ENCODE measurements around the gene CD300LF. TPM values are rescaled to one million over a fixed set of nuclear protein-coding genes. Genes with fewer than 3 reads are reported as not detected.

CD300LF gene
- total RNA-seq, 1 experiment from 2014 or later: not detected

DNA sequence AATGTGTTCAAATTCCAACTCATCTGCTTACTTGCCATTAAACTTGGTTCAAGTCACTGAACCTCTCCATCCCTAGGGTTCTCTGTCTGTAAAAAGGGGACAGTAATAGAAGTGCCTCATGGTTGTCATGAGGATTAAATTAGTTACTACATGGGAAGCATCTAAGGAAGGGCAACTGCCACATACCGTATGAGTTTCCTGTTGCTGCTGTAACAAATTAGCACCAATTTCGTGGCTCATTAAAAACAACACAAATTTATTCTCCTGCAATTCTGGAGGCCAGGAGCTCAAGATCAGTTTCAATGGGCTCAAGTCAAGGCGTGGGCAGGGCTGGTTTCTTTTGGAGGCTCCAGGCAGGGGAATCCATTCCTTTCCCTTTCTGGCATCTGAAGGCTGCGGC, 18.6 kb downstream of the CD300LF start:
- Histone ChIP-seq H2AK5ac (ENCODE audit: insufficient read length, low read length) (no peak overlapping the region), H3K18ac (ENCODE audit: insufficient read length, low read depth, low read length) (no peak overlapping the region), H2BK15ac (ENCODE audit: low read depth, low read length) (no peak overlapping the region), H2BK20ac (ENCODE audit: low read depth, low read length, poor library complexity, severe bottlenecking) (no peak overlapping the region), H3T11ph (ENCODE audit: low read length) (no peak overlapping the region), H3K27me3 (ENCODE audit: insufficient read depth, low read length) (no peaks in the 10 kb centered on the region), H2BK5ac (ENCODE audit: insufficient read length, low read length) (no peak overlapping the region), H3K14ac (ENCODE audit: insufficient read depth, low read length) (no peak overlapping the region), H3K4ac (ENCODE audit: low read depth, low read length) (no peak overlapping the region), H3K79me2 (ENCODE audit: insufficient read depth, low read length) (no peaks in the 10 kb centered on the region), H3K23ac (ENCODE audit: insufficient read length, low read depth, low read length) (no peak overlapping the region), H3K23me2 (ENCODE audit: insufficient read length, low read depth, low read length, poor library complexity, severe bottlenecking) (no peaks in the 10 kb centered on the region), H3K9ac (ENCODE audit: extremely low read depth, insufficient read length, low read length) (no peak overlapping the region), H3K27ac (ENCODE audit: insufficient read length, low read depth, low read length) (no peak overlapping the region), H3K79me1 (ENCODE audit: insufficient read depth, low read depth, low read length, poor library complexity, severe bottlenecking) (no peaks in the 10 kb centered on the region), H3K4me2 (ENCODE audit: insufficient read depth, insufficient read length, low read length) (no peak overlapping the region), H4K8ac (replicated peaks; ENCODE audit: insufficient read length, low read depth, low read length) (no peak overlapping the region), H2BK120ac (ENCODE audit: low read depth, low read length, poor library complexity, severe bottlenecking) (no peak overlapping the region), H3K56ac (ENCODE audit: insufficient read length, low read depth, low read length) (no peak overlapping the region), H3K9me3 (ENCODE audit: control insufficient read depth, low read depth, low read length) (no peaks in the 10 kb centered on the region), H4K5ac (ENCODE audit: insufficient read length, low read depth, low read length) (no peak overlapping the region), H2BK12ac (ENCODE audit: insufficient read length, low read depth, low read length) (no peak overlapping the region), H4K20me1 (ENCODE audit: control insufficient read depth, insufficient read depth, insufficient read length) (no peaks in the 10 kb centered on the region), H2AFZ (ENCODE audit: low read length) (no peak overlapping the region), H3K4me1 (ENCODE audit: insufficient read depth, low read length) (no peaks in the 10 kb centered on the region), H4K91ac (ENCODE audit: insufficient read length, low read depth, low read length) (no peak overlapping the region)
- no CpG with 5 or more reads among the region's 4 CpGs for WGBS (ENCODE audit: extremely low coverage, insufficient read length, low lambda C conversion rate)
- Mint-ChIP-seq H3K27me3 (ENCODE audit: low read depth) (peaks cover 68% of the 10 kb centered on the region), H3K36me3 (ENCODE audit: insufficient read depth in 1 of 3, low read depth in 3 of 3) (no peaks in the 10 kb centered on the region), H3K27ac (no peak overlapping the region), H3K4me3 (no peak overlapping the region), H3K9me3 (peaks cover 3 to 8% of the 10 kb centered on the region in 2 experiments; a peak in 3 of 5 replicates), H3K4me1 (no peaks in the 10 kb centered on the region)
- TF ChIP-seq, protein P1, sequence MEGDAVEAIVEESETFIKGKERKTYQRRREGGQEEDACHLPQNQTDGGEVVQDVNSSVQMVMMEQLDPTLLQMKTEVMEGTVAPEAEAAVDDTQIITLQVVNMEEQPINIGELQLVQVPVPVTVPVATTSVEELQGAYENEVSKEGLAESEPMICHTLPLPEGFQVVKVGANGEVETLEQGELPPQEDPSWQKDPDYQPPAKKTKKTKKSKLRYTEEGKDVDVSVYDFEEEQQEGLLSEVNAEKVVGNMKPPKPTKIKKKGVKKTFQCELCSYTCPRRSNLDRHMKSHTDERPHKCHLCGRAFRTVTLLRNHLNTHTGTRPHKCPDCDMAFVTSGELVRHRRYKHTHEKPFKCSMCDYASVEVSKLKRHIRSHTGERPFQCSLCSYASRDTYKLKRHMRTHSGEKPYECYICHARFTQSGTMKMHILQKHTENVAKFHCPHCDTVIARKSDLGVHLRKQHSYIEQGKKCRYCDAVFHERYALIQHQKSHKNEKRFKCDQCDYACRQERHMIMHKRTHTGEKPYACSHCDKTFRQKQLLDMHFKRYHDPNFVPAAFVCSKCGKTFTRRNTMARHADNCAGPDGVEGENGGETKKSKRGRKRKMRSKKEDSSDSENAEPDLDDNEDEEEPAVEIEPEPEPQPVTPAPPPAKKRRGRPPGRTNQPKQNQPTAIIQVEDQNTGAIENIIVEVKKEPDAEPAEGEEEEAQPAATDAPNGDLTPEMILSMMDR (conservative IDR thresholded peaks at IDR 0.05): no peak
- DNase-seq: no peak
